SK-N-SH (cell line): Measurements from ENCODE around the gene GNAS-AS1. TPM values are rescaled to one million over a fixed set of nuclear protein-coding genes. Genes with fewer than 3 reads are reported as not detected.

Source experiments
- CTCF ChIA-PET: fragments of 300-600, 350-600 bp; formaldehyde crosslinking; extraction: SDS; loops from one replicate; lab custom pipeline; 2021; lab: Yijun Ruan, JAX
- POLR2A ChIA-PET: fragments of 350-600 bp; sonication (Branson Sonifier 250); formaldehyde crosslinking; extraction: SDS; loops from one replicate; lab custom pipeline; 2020; ENCODE audit warnings: antibody characterized with exemption, inconsistent platforms; lab: Yijun Ruan, JAX
- DNase-seq: peaks from one replicate; pipeline ENCODE4 v3.0.0; 2012
- H2AFZ ChIP-seq: fragments of 200-600 bp; sonication (generic); 2 replicates; pipeline ENCODE4 v1.8.1; 2016; ENCODE audit warnings: antibody characterized with exemption, mild to moderate bottlenecking, low read depth
- H3F3A ChIP-seq: fragments of 200-600 bp; sonication (generic); replicated peaks from 2 replicates; pipeline ENCODE3; 2016; ENCODE audit warnings: antibody characterized with exemption, mild to moderate bottlenecking; ENCODE audit not compliant: insufficient read depth
- H3K27ac ChIP-seq, 2 experiments: fragments of 200-500 bp in 1 of 2; fragments of 200-600 bp in 1 of 2; sonication (Bioruptor generic) in 1 of 2; sonication (generic), shearing (Covaris generic) in 1 of 2; 2 replicates each; pipeline versions ENCODE4 v1.5.1 to v1.6.1; 2014 to 2016; ENCODE audit warnings: low read depth in 2 of 2, inconsistent platforms in 1 of 2, low read length in 1 of 2, mild to moderate bottlenecking in 1 of 2, mixed read lengths in 1 of 2
- H3K27me3 ChIP-seq: fragments of 200-600 bp; sonication (generic), shearing (Covaris generic); 2 replicates; pipeline ENCODE4 v1.6.1; 2016; ENCODE audit warnings: mixed run types; ENCODE audit not compliant: insufficient read depth
- H3K36me3 ChIP-seq, 2 experiments: fragments of 200-500 bp in 1 of 2; fragments of 200-600 bp in 1 of 2; sonication (Bioruptor generic) in 1 of 2; sonication (generic) in 1 of 2; replicated peaks in 1 of 2; 2 replicates each; pipeline versions ENCODE3 to v1.5.1; 2014 to 2016; ENCODE audit warnings: low read length in 1 of 2, mild to moderate bottlenecking in 1 of 2; ENCODE audit not compliant: insufficient read depth in 2 of 2, control insufficient read depth in 1 of 2
- H3K4me1 ChIP-seq, 2 experiments: fragments of 200-500 bp in 1 of 2; fragments of 200-600 bp in 1 of 2; sonication (Bioruptor generic) in 1 of 2; sonication (generic), shearing (Covaris generic) in 1 of 2; 2 replicates each; pipeline versions ENCODE4 v1.5.1 to v1.6.1; 2014 to 2016; ENCODE audit warnings: low read depth in 1 of 2, low read length in 1 of 2, mixed run types in 1 of 2; ENCODE audit not compliant: insufficient read depth in 2 of 2, control insufficient read depth in 1 of 2
- H3K4me2 ChIP-seq: fragments of 200-600 bp; sonication (generic), shearing (Covaris generic); 2 replicates; pipeline ENCODE4 v1.6.1; 2017; ENCODE audit warnings: mixed run types
- H3K4me3 ChIP-seq, 2 experiments: fragments of 200-500 bp in 1 of 2; fragments of 200-600 bp in 1 of 2; sonication (Bioruptor generic) in 1 of 2; sonication (generic), shearing (Covaris generic) in 1 of 2; 2 replicates each; pipeline versions ENCODE4 v1.5.1 to v1.8.1; 2014 to 2016; ENCODE audit warnings: low read depth in 2 of 2, inconsistent platforms in 1 of 2, low read length in 1 of 2, mild to moderate bottlenecking in 1 of 2, mixed read lengths in 1 of 2, moderate library complexity in 1 of 2
- H3K79me2 ChIP-seq: fragments of 200-600 bp; sonication (generic); 2 replicates; pipeline ENCODE4 v1.8.1; 2017; ENCODE audit warnings: mild to moderate bottlenecking; ENCODE audit not compliant: insufficient read depth
- H3K9ac ChIP-seq: fragments of 200-600 bp; sonication (generic); 2 replicates; pipeline ENCODE4 v1.6.1; 2017; ENCODE audit warnings: mixed run types
- H3K9me2 ChIP-seq: fragments of 200-600 bp; sonication (generic); 2 replicates; pipeline ENCODE4 v1.6.1; 2017; ENCODE audit warnings: mixed run types
- H3K9me3 ChIP-seq: fragments of 200-600 bp; sonication (generic); 2 replicates; pipeline ENCODE4 v1.6.1; 2017; ENCODE audit warnings: mixed run types, mild to moderate bottlenecking, moderate library complexity
- H4K20me1 ChIP-seq: fragments of 200-600 bp; sonication (generic); 2 replicates; pipeline ENCODE4 v1.6.1; 2017; ENCODE audit warnings: mild to moderate bottlenecking, mixed run types; ENCODE audit not compliant: insufficient read depth
- EZH2phosphoT487 ChIP-seq: fragments of 200-600 bp; sonication (generic); IDR thresholded peaks from 2 replicates; pipeline ENCODE4 v1.6.1; 2017; ENCODE audit warnings: low read depth, mixed run types, mild to moderate bottlenecking, antibody characterized with exemption, moderate library complexity, borderline replicate concordance
- FOSL2 ChIP-seq: IDR thresholded peaks from 2 replicates; pipeline ENCODE4 v1.4.0; 2012; ENCODE audit warnings: low read depth, mild to moderate bottlenecking, moderate library complexity, borderline replicate concordance
- FOXJ3 ChIP-seq: sonication (generic); formaldehyde crosslinking; IDR thresholded peaks from 2 replicates; pipeline ENCODE4 v1.5.1; 2020; ENCODE audit warnings: mild to moderate bottlenecking, missing genetic modification reagents
- GABPA ChIP-seq: IDR thresholded peaks from 2 replicates; pipeline ENCODE4 v1.4.0; 2012; ENCODE audit warnings: low read depth, mild to moderate bottlenecking
- MEF2A ChIP-seq: IDR thresholded peaks from 2 replicates; pipeline ENCODE4 v1.4.0; 2012; ENCODE audit warnings: low read depth, borderline replicate concordance
- MXI1 ChIP-seq: IDR thresholded peaks from 2 replicates; pipeline ENCODE4 v1.6.1; 2012; ENCODE audit warnings: mild to moderate bottlenecking, low read depth, low read length, improper control_type of control experiment
- NRF1 ChIP-seq: IDR thresholded peaks from 2 replicates; pipeline ENCODE4 v1.6.1; 2012; ENCODE audit warnings: low read depth, mild to moderate bottlenecking, low read length
- POLR2AphosphoS5 ChIP-seq: IDR thresholded peaks from 2 replicates; pipeline ENCODE4 v1.6.1; 2012; ENCODE audit warnings: low read depth, low read length
- RCOR1 ChIP-seq: fragments of 150-350 bp; IDR thresholded peaks from 2 replicates; pipeline ENCODE4 v1.6.1; 2017; ENCODE audit warnings: antibody characterized with exemption, low read length
- RXRA ChIP-seq: IDR thresholded peaks from 2 replicates; pipeline ENCODE4 v1.4.0; 2012; ENCODE audit warnings: low read depth, mild to moderate bottlenecking, borderline replicate concordance
- TCF12 ChIP-seq: IDR thresholded peaks from 2 replicates; pipeline ENCODE4 v1.4.0; 2012
- TEAD4 ChIP-seq: IDR thresholded peaks from 2 replicates; pipeline ENCODE4 v1.4.0; 2012; ENCODE audit warnings: mild to moderate bottlenecking, borderline replicate concordance; ENCODE audit not compliant: insufficient read depth
- WGBS: methylation state at CpG from one replicate; pipeline ENCODE4 v1.1.6; 2017; ENCODE audit warnings: low lambda C conversion rate; 5-methylcytosine and 5-hydroxymethylcytosine counted together
- polyA plus RNA-seq, 3 experiments: library from polyadenylated mRNA; depleted of rRNA; stranded (reverse); fragments of >200 nt; gene quantifications; 2 replicates each; pipeline ENCODE4 v1.2.3, GENCODE V29; 2012
- TF ChIP-seq, protein P1 (sequence below): IDR thresholded peaks from 2 replicates; pipeline ENCODE4 v1.6.1; 2012; ENCODE audit warnings: mild to moderate bottlenecking, low read depth, low read length, moderate library complexity
- TF ChIP-seq, protein P2 (sequence below): IDR thresholded peaks from 2 replicates; pipeline ENCODE4 v1.4.0; 2012; ENCODE audit warnings: low read depth, borderline replicate concordance
- TF ChIP-seq, protein P3 (sequence below): fragments of 150-350 bp; IDR thresholded peaks from 2 replicates; pipeline ENCODE4 v1.6.1; 2017; ENCODE audit warnings: antibody characterized with exemption, low read length, low read depth, borderline replicate concordance
- TF ChIP-seq, protein P4 (sequence below): IDR thresholded peaks from 2 replicates; pipeline ENCODE4 v1.4.0; 2012; ENCODE audit warnings: low read depth, borderline replicate concordance

GNAS-AS1 gene
- polyA plus RNA-seq, 1 of the 3 experiments (the other 2 are of a cell fraction), result 1.5 TPM

DNA sequence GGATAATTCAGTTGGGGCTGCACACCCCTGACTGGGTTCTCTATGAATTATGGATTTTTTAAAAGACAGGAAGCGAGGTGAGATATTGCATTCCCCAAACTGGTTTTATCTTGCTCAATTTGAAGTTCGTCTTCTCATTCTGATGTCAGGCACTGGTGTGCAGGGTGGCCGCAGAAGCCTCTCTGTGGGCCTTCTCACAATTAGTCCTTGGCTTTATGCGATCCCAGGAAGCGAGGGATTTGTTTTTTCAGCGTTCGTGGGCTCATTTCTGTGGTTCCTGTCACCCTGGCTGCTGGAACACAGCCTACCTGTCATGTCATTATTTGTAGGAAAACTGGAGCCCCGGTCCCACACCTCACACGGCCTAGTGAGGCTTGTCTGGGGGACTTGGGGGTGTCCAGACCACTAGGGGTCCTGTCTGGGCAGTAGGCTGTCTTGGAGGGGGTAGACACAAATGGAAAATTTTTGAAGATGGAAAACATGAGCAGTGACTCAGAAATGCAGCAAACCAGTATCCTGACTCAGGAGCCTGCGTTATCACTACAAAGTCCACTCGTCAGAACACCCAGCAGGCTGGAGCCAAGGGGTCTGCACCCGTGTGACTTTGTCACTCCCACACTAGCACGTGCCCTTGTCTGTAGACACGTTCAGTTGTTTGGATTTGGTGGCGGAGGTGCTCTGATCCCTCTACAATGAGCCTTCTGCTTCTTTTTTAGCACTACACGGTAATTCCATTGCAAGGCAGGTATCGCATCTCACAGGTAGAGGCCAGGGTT, 42.2 kb downstream of the GNAS-AS1 start:
- no peak for DNase-seq
- TF ChIP-seq MEF2A (no peak), GABPA (no peak)
- TF ChIP-seq, all 33 proteins: peak for 0
- no peak overlapping the region for H3K4me2 ChIP-seq

DNA sequence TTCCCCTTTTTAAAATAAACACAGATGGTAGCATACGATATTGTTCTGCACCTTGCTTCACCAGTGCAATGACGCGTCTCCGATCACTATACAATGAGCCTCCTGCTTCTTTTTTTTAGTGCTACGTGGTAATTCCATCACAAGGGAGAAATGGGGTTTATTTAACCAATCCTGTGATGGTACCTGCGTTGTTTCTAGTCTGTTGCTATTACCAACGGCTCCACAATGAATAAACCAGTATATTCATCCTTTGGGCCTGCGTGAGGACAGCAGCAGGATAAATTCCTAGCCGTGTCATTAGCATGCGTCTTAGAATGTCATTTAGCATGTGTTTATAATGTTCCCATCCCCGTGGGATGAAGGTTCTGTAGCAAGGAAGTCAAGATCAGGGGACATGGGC, 42.9 kb downstream of the GNAS-AS1 start:
- Histone ChIP-seq H3K9me3 (no peaks in the 10 kb centered on the region), H4K20me1 (no peaks in the 10 kb centered on the region), H3K4me1 (no peaks in the 10 kb centered on the region), H3K4me3 (no peak overlapping the region), H3K4me2 (no peak overlapping the region), H3K36me3 (no peaks in the 10 kb centered on the region), H3K27ac (no peak overlapping the region), H3K79me2 (no peaks in the 10 kb centered on the region), H3K9me2 (no peaks in the 10 kb centered on the region), H3K27me3 (no peaks in the 10 kb centered on the region), H3F3A (no peaks in the 10 kb centered on the region), H3K9ac (no peak overlapping the region), H2AFZ (no peak overlapping the region)
- 78% methylated on average over 11 of the region's 11 CpGs for WGBS
- CTCF ChIA-PET, result no interaction called here
- no peak for TF ChIP-seq FOSL2
- TF ChIP-seq FOXJ3 (CRISPR knock-in tag), result no peak
- no peak for TF ChIP-seq TCF12
- TF ChIP-seq RCOR1, result no peak
- no peak for TF ChIP-seq NRF1
- TF ChIP-seq TEAD4, result no peak
- TF ChIP-seq, protein P1, sequence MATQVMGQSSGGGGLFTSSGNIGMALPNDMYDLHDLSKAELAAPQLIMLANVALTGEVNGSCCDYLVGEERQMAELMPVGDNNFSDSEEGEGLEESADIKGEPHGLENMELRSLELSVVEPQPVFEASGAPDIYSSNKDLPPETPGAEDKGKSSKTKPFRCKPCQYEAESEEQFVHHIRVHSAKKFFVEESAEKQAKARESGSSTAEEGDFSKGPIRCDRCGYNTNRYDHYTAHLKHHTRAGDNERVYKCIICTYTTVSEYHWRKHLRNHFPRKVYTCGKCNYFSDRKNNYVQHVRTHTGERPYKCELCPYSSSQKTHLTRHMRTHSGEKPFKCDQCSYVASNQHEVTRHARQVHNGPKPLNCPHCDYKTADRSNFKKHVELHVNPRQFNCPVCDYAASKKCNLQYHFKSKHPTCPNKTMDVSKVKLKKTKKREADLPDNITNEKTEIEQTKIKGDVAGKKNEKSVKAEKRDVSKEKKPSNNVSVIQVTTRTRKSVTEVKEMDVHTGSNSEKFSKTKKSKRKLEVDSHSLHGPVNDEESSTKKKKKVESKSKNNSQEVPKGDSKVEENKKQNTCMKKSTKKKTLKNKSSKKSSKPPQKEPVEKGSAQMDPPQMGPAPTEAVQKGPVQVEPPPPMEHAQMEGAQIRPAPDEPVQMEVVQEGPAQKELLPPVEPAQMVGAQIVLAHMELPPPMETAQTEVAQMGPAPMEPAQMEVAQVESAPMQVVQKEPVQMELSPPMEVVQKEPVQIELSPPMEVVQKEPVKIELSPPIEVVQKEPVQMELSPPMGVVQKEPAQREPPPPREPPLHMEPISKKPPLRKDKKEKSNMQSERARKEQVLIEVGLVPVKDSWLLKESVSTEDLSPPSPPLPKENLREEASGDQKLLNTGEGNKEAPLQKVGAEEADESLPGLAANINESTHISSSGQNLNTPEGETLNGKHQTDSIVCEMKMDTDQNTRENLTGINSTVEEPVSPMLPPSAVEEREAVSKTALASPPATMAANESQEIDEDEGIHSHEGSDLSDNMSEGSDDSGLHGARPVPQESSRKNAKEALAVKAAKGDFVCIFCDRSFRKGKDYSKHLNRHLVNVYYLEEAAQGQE, result no peak
- TF ChIP-seq GABPA, result no peak
- TF ChIP-seq EZH2phosphoT487, result no peak
- TF ChIP-seq, protein P2, sequence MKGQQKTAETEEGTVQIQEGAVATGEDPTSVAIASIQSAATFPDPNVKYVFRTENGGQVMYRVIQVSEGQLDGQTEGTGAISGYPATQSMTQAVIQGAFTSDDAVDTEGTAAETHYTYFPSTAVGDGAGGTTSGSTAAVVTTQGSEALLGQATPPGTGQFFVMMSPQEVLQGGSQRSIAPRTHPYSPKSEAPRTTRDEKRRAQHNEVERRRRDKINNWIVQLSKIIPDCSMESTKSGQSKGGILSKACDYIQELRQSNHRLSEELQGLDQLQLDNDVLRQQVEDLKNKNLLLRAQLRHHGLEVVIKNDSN, result no peak
- TF ChIP-seq, protein P3, sequence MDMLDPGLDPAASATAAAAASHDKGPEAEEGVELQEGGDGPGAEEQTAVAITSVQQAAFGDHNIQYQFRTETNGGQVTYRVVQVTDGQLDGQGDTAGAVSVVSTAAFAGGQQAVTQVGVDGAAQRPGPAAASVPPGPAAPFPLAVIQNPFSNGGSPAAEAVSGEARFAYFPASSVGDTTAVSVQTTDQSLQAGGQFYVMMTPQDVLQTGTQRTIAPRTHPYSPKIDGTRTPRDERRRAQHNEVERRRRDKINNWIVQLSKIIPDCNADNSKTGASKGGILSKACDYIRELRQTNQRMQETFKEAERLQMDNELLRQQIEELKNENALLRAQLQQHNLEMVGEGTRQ, result no peak
- no peak for TF ChIP-seq POLR2AphosphoS5
- TF ChIP-seq RXRA, result no peak
- TF ChIP-seq MXI1, result no peak
- TF ChIP-seq, protein P4, sequence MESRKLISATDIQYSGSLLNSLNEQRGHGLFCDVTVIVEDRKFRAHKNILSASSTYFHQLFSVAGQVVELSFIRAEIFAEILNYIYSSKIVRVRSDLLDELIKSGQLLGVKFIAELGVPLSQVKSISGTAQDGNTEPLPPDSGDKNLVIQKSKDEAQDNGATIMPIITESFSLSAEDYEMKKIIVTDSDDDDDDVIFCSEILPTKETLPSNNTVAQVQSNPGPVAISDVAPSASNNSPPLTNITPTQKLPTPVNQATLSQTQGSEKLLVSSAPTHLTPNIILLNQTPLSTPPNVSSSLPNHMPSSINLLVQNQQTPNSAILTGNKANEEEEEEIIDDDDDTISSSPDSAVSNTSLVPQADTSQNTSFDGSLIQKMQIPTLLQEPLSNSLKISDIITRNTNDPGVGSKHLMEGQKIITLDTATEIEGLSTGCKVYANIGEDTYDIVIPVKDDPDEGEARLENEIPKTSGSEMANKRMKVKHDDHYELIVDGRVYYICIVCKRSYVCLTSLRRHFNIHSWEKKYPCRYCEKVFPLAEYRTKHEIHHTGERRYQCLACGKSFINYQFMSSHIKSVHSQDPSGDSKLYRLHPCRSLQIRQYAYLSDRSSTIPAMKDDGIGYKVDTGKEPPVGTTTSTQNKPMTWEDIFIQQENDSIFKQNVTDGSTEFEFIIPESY, result no peak
- DNase-seq, result no peak
- POLR2A ChIA-PET, result no interaction called here

More for the DNA sequence above, 42.2 kb downstream of the GNAS-AS1 start:
- Histone ChIP-seq H2AFZ (no peak overlapping the region), H3K4me3 (no peak overlapping the region), H3K9me3 (no peaks in the 10 kb centered on the region), H4K20me1 (no peaks in the 10 kb centered on the region), H3F3A (no peaks in the 10 kb centered on the region), H3K9me2 (no peaks in the 10 kb centered on the region), H3K4me1 (no peaks in the 10 kb centered on the region), H3K36me3 (no peaks in the 10 kb centered on the region), H3K27me3 (no peaks in the 10 kb centered on the region), H3K79me2 (no peaks in the 10 kb centered on the region), H3K27ac (no peak overlapping the region), H3K9ac (no peak overlapping the region)
- CTCF ChIA-PET, result interaction anchor here (1.0 kb wide), 1 partner anchor 44 kb away, joined by 3 read pairs; the partner anchor contains the start of gene GNAS
- POLR2A ChIA-PET, result no interaction called here
- 76% methylated on average over 17 of the region's 17 CpGs for WGBS
